ENCODE results near the gene CFAP46. TPM values are rescaled to one million over a fixed set of nuclear protein-coding genes. Genes with fewer than 3 reads are reported as not detected.

CFAP46 gene
- total and polyA plus RNA-seq, 10 of the 15 experiments (the other 5 are each of a cell fraction or from before 2014, with no cell fraction given) = 0.01 to 0.18 (median 0.03) TPM; not detected in 7

- Histone ChIP-seq H3K9ac (ENCODE audit: control insufficient read depth, insufficient read depth, low read length) (no peak overlapping the region), H4K20me1 (ENCODE audit: control insufficient read depth, insufficient read depth) (no peaks in the 10 kb centered on the region), H3K4me1 (ENCODE audit: control insufficient read depth, insufficient read depth, low read length) (no peaks in the 10 kb centered on the region), H3K4me3 (no peak overlapping the region), H3K27me3 (replicated peaks in 1 of 2; ENCODE audit: control insufficient read depth in 2 of 2, insufficient read depth in 2 of 2, low read length in 1 of 2) (no peaks in the 10 kb centered on the region), H3K4me2 (ENCODE audit: control insufficient read depth, insufficient read depth) (no peak overlapping the region), H3K79me2 (ENCODE audit: control insufficient read depth, insufficient read depth, low read length) (no peaks in the 10 kb centered on the region), H2AFZ (ENCODE audit: control insufficient read depth, low read depth, low read length) (no peak overlapping the region), H3K9me3 (replicated peaks; ENCODE audit: control insufficient read depth, insufficient read depth, low read length) (no peaks in the 10 kb centered on the region; the same call in 2 of the 3 replicates), H3K27ac (ENCODE audit: control insufficient read depth, insufficient read depth) (no peak overlapping the region), H3K36me3 (ENCODE audit: control insufficient read depth in 2 of 2, insufficient read depth in 2 of 2, low read length in 1 of 2) (no peaks in the 10 kb centered on the region)
- DNase-seq (ENCODE audit: low read depth, low spot score) (no peak), ATAC-seq (no peak), FAIRE-seq (no peak)
- ChIA-PET RAD21 (ENCODE audit: unreplicated experiment) (no interaction called here), SMC1A (ENCODE audit: uncharacterized antibody, unreplicated experiment) (no interaction called here), POLR2A (no interaction called here), CTCF (no interaction called here)
- 74% methylated on average over 28 of the region's 42 CpGs for WGBS (ENCODE audit: insufficient coverage, insufficient replicate concordance, low lambda C conversion rate, missing lambda C conversion rate)
- in situ Hi-C loops (cut with MboI) (no loop called here), intact Hi-C loops (cut with micrococcal nuclease; ENCODE audit: unreplicated experiment) (no loop called here)
- BruUV-seq (replicated peaks) = no TSS peak
- TF ChIP-seq E2F4 (IDR thresholded peaks at IDR 0.05; ENCODE audit: low read depth, low read length) = no peak
- TF ChIP-seq CHD1 (IDR thresholded peaks at IDR 0.05; ENCODE audit: low read depth, low read length) = no peak
- no peak for TF ChIP-seq REST (IDR thresholded peaks at IDR 0.05; ENCODE audit: low read depth, low read length)
- no peak for TF ChIP-seq SREBF1 (IDR thresholded peaks at IDR 0.05; ENCODE audit: low read length)
- TF ChIP-seq SIN3A (IDR thresholded peaks at IDR 0.05; ENCODE audit: low read depth, low read length) = no peak
- TF ChIP-seq JUNB (IDR thresholded peaks at IDR 0.05) = no peak
- no peak for TF ChIP-seq BCLAF1 (IDR thresholded peaks at IDR 0.05)
- TF ChIP-seq YY1 (IDR thresholded peaks at IDR 0.05; ENCODE audit: low read depth, low read length) = no peak
- TF ChIP-seq TCF7 (IDR thresholded peaks at IDR 0.05; ENCODE audit: borderline replicate concordance) = no peak
- TF ChIP-seq NFIC (IDR thresholded peaks at IDR 0.05; ENCODE audit: low read depth, low read length) = no peak
- no peak for TF ChIP-seq ZBED1 (IDR thresholded peaks at IDR 0.05; ENCODE audit: borderline replicate concordance)
- TF ChIP-seq SMARCA5 (IDR thresholded peaks at IDR 0.05) = no peak
- no peak for TF ChIP-seq PAX8 (IDR thresholded peaks at IDR 0.05)
- no peak for TF ChIP-seq SREBF2 (IDR thresholded peaks at IDR 0.05; ENCODE audit: low read length)
- no peak for TF ChIP-seq ATF7 (IDR thresholded peaks at IDR 0.05; ENCODE audit: low read depth)
- no peak for TF ChIP-seq KAT2A (conservative IDR thresholded peaks at IDR 0.05; ENCODE audit: control insufficient read depth, low read depth, low read length)
- TF ChIP-seq GABPA (IDR thresholded peaks at IDR 0.05; ENCODE audit: low read depth) = no peak
These were observed 41.1 kb upstream of the CFAP46 start for GRCh38 chr10:132983252-132984007.
